IPS-NIHi11 (cell line): ENCODE data around the gene FITM1.

Source experiments
- DNase-seq: peaks from one replicate; pipeline ENCODE4 v3.0.0; 2012; ENCODE audit warnings: mixed read lengths, low spot score

Gene FITM1

DNA sequence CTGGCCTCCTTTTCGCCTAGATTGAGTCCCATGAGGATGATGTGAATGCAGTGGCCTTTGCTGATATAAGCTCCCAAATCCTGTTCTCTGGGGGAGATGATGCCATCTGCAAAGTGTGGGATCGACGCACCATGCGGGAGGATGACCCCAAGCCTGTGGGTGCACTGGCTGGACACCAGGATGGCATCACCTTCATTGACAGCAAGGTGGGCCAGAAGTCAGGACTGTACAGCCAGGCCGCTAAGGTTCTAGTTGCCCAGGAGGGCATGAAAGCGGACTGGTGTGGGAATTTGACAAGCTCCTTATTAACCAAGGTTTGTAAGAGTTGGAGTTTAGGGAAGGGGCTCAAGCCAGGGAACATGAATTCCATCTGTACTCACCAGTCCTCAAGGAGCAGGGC, 10.8 kb upstream of the FITM1 start:
- DNase-seq, result no peak

DNA sequence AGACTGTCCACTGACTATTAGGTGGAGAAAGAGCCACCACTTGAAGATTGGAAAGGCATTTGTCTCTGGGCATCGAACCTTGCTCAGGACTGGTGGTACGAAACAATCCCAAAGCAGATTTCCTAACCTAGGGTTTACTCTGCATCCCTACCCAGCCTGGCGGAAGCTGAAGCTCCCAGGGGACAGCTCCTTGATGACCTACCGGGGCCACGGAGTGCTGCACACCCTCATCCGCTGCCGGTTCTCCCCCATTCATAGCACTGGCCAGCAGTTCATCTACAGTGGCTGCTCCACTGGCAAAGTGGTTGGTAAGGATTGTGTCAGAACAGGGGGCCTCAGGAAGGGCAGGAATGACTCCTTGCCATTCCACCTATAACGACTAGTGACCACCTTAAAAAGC, 9.2 kb upstream of the FITM1 start:
- DNase-seq, result no peak

DNA sequence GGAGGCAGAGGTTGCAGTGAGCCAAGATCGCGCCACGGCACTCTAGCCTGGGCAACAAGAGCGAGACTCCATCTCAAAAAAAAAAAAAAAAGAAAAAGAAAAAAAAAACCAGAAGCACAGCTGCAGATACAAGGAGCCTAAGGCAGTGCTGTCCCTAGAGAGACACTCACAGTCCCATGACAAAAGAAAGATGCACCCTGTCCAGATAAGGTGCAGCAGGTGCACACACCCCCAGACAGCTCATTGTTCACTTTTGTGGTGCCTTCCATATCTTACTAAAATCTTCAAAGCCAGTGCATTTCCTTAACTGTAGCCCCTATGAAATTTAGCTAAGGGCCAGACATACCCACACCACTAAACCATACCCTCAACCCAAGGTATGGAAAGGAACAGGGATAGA, 8.0 kb upstream of the FITM1 start:
- no peak for DNase-seq

DNA sequence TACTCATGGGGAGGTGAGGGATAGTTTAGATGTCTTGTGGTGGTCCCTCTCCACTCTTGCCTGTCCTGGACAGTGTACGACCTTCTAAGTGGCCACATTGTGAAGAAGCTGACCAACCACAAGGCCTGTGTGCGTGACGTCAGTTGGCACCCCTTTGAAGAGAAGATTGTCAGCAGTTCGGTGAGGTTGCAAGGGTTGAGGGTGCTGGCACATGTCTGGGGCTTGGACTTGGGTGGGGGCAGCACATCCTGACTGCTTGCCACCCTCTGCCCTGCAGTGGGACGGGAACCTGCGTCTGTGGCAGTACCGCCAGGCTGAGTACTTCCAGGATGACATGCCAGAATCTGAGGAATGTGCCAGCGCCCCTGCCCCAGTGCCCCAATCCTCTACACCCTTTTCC, 7.6 kb upstream of the FITM1 start:
- no peak for DNase-seq

DNA sequence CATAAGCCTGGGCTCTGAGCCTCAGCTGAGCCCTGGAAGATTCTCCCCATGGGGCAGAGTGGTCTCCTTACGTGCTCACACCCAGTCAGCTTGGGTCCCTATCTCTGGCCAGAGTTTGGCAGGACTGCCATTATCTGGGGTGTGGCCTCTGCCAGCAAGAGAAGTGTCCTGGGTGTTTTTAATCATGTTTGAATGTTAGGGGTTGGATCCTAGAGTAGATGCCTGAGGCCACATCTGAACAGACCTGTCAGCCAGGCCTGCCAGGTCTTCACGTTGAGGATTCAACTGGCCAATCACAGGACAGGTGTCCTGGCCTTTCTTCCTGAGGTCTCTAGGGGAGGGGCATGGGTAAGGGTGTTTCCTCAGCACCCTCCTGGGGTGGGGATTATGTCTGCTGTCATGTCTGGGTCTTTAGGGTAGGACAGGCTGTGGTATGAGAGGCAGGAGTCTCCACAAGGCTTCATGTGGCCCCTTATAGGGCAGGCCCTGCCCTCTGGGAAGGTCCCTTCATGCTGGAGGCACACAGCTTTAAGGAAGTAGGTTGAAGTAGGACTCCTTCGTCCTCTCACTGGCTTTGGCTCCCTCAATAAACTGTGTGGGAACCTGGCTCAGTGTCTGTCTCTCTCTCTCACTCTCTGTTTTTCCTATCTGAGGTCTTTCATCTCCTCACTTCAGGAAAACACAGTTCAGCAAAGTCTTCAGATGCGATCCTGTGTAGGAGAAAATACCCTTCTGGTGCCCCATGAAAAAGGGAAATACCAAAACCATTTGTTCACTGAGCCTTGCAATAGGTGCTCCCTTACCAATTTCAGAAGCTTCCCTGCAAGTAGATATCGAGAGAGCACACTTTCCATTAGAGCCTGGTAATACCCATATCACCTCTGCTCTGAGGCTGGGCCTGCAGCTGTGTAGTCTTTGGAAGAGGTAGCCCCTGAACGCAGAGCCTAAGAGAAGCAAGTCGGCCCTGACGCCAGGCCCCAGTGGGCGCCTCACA, 6.7 kb upstream of the FITM1 start:
- no peak for DNase-seq

DNA sequence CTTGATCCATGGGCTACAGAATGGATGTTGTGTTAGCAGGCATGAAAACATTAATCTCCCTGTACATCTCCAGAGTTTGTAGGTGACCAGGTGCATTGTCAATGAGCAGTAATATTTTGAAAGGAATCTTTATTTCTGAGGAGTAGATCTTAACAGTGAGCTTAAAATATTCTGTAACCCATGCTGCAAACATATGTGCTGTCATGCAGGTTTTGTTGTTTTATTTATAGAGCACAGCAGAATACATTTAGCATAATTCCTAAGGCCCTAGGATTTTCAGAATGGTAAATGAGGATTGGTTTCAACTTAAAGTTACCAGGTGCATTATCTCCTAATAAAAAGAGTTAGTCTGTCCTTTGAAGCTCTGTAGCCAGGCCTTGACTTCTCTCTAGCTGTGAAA, 3.5 kb upstream of the FITM1 start:
- no peak for DNase-seq

DNA sequence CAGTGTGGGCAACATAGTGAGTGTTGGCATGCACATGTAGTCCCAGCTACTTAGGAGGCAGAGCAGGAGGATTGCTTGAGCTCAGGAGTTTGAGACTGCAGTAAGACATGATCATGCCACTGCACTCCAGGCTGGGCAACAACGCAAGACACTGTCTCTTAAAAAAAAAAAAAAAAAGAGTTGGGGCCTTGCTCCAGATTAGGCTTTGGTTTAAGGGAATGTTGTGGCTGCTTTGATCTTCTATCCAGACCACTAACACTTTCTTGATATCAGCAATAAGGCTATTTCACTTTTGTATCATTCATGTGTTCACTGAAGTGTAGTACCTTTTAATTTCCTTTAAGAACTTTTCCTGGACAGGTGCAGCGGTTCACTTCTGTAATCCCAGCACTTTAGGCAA, 2.8 kb upstream of the FITM1 start:
- no peak for DNase-seq

DNA sequence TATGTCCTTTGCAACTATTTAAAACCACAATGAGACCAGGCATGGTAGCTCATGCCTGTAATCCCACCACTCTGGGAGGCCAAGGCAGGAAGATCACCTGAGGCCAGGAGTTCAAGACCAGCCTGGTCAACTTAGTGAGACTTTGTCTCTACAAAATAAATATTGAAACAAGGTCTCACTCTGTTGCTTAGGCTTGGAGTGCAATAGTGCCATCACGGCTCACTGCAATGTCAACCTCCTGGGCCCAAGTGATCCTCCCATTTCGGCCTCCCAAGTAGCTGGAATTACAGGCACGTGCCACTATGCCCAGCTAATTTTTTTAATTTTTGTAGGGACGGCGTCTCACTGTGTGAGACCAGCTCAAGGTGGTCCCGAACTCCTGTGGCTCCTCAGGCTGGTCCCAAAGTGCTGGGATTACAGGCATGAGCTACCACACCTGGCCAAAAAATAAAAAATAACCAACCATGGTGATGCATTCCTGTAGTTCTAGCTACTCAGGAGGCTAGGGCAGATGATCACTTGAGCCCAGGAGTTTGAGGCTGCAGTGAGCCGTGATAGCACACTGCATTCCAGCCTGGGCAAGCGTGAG, 955 bp upstream of the FITM1 start:
- no peak for DNase-seq

DNA sequence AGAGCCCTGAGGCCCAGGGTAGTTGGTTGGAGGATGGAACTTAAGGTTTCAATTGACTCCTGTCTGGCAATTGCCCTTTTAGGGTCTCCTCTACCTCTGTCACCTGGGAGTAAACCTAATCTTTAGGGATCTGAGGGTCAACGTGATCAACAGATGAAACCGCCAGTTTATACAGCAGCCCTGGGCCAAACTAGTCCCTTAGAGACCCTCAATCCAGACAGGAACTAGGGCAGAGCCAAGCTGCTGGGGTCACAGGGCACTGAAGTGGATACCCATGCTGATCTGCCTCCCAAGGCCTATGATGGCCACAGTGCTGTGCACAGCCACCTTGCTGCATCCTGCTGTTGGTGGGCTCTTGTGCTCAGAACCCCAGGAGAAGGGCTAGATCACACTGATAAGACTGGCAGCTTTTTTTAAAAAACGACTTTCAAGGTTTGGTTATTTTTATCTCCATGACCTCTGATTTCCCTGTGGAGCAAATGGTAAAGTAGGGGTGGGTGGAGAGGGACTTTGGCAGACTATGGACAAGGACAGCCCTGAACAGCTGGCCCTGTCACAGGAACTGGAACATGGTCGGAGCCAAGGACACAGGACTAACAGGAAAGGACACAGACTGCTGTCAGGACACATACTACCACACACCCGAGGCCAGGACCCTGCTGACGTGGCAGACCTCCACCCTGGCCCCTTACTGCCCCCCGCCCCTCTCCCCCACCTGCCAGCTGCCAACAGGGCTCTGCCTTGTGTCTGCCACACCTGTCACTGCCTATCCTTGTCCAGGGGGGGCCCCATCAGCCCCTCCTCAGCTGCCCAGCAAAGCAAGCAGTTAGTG, 474 bp downstream of the FITM1 start:
- no peak for DNase-seq

DNA sequence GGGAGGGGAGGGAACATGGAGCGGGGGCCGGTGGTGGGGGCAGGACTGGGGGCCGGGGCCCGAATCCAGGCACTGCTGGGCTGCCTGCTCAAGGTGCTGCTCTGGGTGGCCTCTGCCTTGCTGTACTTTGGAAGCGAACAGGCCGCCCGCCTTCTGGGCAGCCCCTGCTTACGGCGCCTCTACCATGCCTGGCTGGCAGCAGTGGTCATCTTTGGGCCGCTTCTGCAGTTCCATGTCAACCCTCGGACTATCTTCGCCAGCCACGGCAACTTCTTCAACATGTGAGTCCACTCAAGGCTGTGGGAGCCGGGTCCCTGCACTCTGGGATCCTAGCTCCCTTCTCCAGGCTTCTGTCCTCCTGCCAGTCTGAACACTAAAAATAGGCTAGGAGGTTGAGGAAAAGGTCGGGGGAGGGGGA, 1.1 kb downstream of the FITM1 start:
- no peak for DNase-seq

DNA sequence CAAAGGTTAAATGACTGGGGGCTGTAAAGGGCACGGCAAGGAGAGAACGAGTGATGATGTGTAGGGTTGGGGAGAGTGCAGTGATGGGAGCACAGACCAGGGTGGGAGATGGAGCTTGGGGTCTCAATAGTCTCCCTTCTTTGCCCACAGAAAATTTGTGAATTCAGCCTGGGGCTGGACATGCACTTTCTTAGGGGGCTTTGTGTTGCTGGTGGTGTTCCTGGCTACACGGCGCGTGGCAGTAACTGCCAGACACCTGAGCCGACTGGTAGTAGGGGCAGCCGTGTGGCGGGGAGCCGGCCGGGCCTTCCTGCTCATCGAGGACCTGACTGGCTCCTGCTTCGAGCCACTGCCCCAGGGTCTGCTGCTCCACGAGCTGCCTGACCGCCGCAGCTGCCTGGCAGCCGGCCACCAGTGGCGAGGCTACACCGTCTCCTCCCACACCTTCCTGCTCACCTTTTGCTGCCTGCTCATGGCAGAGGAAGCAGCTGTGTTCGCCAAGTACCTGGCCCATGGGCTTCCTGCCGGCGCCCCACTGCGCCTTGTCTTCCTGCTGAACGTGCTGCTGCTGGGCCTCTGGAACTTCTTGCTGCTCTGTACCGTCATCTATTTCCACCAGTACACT, 1.7 kb downstream of the FITM1 start:
- no peak for DNase-seq

DNA sequence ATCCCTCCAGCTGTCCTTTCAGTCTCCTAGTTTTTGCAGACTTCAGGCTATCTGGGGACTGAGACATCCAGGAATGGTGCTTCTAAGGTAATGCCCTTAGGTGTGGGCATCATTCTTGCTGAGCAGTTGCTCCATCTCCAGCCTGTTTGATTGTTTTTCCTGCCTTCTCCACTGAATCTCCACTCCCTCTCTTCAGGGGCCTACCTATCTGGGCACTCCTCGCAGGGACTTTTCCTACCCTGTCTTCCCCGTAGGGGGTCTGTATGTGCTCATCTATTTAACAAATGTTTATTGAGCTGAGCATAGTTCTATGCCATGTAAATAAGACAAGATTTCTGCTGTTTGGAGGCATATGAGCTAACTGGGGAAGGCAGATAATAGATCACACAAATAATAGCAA, 2.5 kb downstream of the FITM1 start:
- DNase-seq, result no peak

DNA sequence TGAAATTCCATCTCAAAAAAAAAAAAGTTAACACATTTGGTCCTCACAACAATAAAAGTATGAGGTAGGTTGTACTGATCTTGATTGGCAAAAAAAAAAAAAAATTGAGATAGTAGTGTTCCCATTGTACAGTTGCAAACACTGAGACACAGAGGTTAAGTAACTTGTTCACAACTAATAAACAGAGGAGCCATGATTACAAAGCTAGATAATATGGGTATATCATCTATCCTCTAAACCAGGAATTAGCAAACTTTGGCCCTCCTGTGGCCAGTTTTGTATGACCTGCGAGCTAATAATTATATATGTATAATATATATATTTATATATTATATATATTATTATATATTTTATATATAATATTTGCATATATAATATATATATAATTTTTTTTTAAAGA, 3.3 kb downstream of the FITM1 start:
- DNase-seq, result no peak

DNA sequence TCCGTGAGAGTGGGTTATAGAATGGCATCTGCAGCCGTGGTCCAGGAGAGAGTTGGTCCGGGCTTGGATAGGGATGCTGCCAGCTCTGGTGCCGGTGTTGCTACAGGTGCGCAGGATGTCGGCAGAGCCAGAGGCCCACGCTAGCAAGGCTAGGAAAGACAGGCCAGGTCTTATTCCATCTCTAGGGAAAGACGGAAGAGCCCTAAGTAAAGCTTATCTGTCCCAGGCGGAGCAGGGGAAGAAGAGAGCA, 5.0 kb downstream of the FITM1 start:
- DNase-seq, result no peak

DNA sequence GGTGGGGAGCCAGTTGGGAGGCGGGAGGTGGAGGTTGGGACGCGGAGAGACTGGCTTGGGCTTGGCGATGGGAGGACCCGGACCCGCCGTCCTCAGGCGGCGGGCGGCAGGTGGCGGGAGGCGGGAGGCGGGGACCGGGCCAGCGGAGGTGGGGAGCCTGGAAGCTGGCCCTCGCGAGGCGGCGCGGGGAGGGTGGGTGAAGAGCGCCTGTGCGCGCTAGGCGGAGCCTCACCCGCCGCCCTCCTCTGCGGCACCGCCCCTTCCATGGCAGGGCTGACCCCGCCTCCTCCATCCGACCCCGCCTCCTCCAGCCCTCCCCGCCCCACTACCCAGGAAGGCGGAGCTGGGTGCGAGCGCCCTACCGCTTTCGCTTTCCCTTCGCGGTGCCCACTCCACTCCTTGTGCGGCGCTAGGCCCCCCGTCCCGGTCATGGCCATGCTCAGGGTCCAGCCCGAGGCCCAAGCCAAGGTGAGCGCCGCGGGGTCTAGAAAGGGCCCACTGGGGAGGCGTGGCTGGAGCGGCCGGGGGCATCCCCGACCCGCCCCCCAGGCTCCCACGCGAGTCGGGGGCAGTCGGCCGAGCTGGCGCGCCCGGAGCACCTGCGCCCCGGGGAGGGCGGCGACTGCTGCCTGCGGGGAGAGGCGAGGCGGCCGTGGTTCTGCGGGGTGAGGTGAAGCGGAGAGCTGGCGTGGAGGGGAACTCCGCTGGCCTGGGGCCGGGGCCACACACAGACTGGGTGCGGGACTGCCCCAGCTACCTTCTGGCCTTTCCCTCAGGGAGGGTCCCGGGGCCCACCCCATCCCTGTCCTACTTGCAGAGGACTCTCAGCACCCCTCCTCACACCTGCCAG, 5.6 kb downstream of the FITM1 start, which contains the start of gene PSME1:
Gene PSME1, plus strand, starts transcription at position 361 of the 850 bp plus-strand sequence. Its CDS starts 69 bp downstream, at position 430.
- DNase-seq, result peak; percentile 93

DNA sequence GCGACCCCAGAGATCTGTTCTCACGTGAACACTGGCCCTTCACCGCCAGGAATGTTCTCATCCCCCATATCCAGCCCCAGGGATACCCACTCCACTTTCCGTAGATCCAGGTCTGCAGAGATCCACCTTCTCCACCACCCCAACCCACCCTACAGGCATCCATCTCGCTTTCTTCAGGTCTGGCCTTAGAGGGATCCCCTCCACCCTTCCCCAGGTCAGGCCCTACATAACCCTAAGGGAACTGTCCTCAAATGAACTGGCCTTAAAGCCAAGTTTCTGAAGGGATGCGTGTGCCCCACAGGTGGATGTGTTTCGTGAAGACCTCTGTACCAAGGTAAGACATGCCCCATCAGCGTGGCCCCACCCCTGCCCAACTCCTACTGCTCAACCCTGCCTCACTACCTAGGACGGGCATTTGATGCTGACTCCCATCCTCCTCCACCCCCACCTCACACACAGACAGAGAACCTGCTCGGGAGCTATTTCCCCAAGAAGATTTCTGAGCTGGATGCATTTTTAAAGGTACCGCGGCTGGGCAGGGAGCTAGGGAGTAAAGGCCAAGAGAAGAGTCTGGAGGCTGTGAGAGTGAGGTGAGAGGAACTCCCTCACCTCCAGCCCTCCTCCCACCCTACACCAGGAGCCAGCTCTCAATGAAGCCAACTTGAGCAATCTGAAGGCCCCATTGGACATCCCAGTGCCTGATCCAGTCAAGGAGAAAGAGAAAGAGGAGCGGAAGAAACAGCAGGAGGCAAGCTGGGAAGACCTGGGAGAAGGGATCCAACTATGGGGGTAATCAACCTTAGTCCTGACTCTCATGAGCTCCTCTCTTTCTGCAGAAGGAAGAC, 6.4 kb downstream of the FITM1 start:
- DNase-seq, result no peak

DNA sequence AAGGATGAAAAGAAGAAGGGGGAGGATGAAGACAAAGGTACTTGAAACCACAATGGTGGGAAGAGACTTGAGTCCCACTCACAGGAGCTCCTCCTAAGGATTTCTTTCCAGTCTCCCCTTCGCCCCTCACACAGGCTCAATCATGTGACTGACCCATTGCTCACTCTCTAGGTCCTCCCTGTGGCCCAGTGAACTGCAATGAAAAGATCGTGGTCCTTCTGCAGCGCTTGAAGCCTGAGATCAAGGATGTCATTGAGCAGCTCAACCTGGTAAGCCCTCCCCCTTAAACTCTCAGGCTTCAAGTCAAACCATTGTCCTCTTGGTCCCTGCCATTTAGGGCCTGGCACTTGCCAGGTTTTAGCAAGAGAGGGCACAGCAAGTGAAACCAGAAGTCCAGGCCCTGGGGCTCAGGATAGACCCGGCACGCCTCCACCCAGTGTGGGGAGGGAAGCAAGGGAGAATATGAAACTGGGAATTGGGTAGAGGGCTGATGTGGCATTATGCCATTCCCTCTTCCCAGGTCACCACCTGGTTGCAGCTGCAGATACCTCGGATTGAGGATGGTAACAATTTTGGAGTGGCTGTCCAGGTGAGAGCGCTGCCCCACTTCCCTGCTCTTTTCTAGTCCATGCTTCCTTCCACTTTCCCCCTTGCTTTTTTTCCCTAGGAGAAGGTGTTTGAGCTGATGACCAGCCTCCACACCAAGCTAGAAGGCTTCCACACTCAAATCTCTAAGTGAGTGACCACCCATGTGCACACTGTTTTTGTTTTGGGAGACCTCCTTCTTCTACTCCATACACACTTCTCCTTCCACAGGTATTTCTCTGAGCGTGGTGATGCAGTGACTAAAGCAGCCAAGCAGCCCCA, 7.3 kb downstream of the FITM1 start:
- DNase-seq, result no peak

DNA sequence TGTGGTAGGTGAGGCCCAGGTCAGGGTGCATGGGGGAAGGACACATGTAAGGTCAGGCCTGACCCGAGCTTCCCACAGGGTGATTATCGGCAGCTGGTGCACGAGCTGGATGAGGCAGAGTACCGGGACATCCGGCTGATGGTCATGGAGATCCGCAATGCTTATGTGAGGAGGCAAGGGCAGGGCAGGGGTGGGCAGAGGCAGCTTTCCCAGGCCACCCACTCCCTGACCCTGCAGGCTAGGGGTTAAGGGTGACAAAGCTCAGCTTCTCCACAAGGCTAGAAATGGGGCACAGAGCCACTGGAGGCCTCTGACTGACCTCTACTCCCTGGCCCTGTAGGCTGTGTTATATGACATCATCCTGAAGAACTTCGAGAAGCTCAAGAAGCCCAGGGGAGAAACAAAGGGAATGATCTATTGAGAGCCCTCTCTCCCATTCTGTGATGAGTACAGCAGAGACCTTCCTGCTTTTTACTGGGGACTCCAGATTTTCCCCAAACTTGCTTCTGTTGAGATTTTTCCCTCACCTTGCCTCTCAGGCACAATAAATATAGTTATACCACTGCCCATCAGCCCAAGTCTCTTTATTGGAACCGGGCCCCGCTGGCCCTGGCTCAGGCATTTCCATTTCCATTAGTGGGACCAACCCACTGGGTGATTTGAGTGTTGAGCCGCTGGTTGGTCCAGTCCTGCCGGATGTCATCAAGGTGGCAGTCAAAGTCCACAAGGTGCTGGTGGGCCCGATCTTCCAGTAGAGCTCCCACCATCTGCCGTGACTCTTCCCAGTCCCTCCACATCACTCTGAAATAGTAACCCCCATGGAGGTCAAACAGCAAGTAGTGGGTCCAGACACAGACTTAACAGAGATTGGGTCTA, 8.2 kb downstream of the FITM1 start:
- DNase-seq, result no peak
